IPS-18c (cell line): ENCODE data around the gene SLC3A2.
"Not testable (repeated sequence)": the region's sequence is repeated elsewhere in the genome, so short reads cannot be mapped to it uniquely, and the experiment has no call there.

ENCODE experiments used
- H3K4me3 ChIP-seq: 2 replicates; pipeline ENCODE4 v1.7.0; 2013; ENCODE audit warnings: low read depth, mild to moderate bottlenecking, low read length, moderate library complexity; ENCODE audit not compliant: insufficient read depth
- H3K9me3 ChIP-seq: one replicate; pipeline ENCODE4 v1.6.1; 2013; ENCODE audit warnings: mild to moderate bottlenecking, low read length, moderate library complexity; ENCODE audit not compliant: control insufficient read depth, insufficient read depth

SLC3A2 gene

GRCh38 chr11:62850911-62851806 lies 29.5 kb upstream of the SLC3A2 start:
- H3K4me3 ChIP-seq = no peak overlapping the region

GRCh38 chr11:62851807-62852522 lies 28.7 kb upstream of the SLC3A2 start:
- no peak overlapping the region; the same call in 1 of the 2 replicates for H3K4me3 ChIP-seq

More at GRCh38 chr11:62850911-62851806, 29.5 kb upstream of the SLC3A2 start:
- peaks cover 2% of the 10 kb centered on the region for H3K9me3 ChIP-seq

GRCh38 chr11:62852523-62853188 lies 28.0 kb upstream of the SLC3A2 start:
- no peaks in the 10 kb centered on the region for H3K9me3 ChIP-seq
- H3K4me3 ChIP-seq = peak overlapping the region; percentile 90; the same call in 1 of the 2 replicates

More at GRCh38 chr11:62851807-62852522, 28.7 kb upstream of the SLC3A2 start:
- H3K9me3 ChIP-seq = peaks cover under 1% of the 10 kb centered on the region

- Histone ChIP-seq H3K9me3 (no peaks in the 10 kb centered on the region), H3K4me3 (peak overlapping the region; percentile 90)
Observed at GRCh38 chr11:62853279-62853965, 27.3 kb upstream of the SLC3A2 start.

GRCh38 chr11:62854013-62854824 lies 26.5 kb upstream of the SLC3A2 start:
- Histone ChIP-seq H3K9me3 (no peaks in the 10 kb centered on the region), H3K4me3 (peak overlapping the region; percentile 90)

- Histone ChIP-seq H3K4me3 (peak overlapping the region; percentile 90), H3K9me3 (no peaks in the 10 kb centered on the region)
Observed at GRCh38 chr11:62854825-62855570, 25.7 kb upstream of the SLC3A2 start.

- no peaks in the 10 kb centered on the region for H3K9me3 ChIP-seq
- H3K4me3 ChIP-seq = peak overlapping the region; percentile 90
Observed at GRCh38 chr11:62855571-62856332, 24.9 kb upstream of the SLC3A2 start.

GRCh38 chr11:62856333-62856895 lies 24.3 kb upstream of the SLC3A2 start:
- peak overlapping the region; percentile 90 for H3K4me3 ChIP-seq
- H3K9me3 ChIP-seq = no peaks in the 10 kb centered on the region

GRCh38 chr11:62857541-62857982 lies 23.1 kb upstream of the SLC3A2 start:
- no peaks in the 10 kb centered on the region for H3K9me3 ChIP-seq
- peak overlapping the region; percentile 90 for H3K4me3 ChIP-seq

- Histone ChIP-seq H3K9me3 (no peaks in the 10 kb centered on the region), H3K4me3 (peak overlapping the region; percentile 90)
Observed at GRCh38 chr11:62858201-62858600, 22.5 kb upstream of the SLC3A2 start.

GRCh38 chr11:62859281-62859703 lies 21.4 kb upstream of the SLC3A2 start:
- H3K9me3 ChIP-seq, H3K4me3 ChIP-seq: not testable (repeated sequence)

GRCh38 chr11:62860835-62861563 lies 19.7 kb upstream of the SLC3A2 start:
- no peak overlapping the region for H3K4me3 ChIP-seq
- no peaks in the 10 kb centered on the region for H3K9me3 ChIP-seq

- H3K9me3 ChIP-seq, H3K4me3 ChIP-seq: not testable (repeated sequence)
Observed at GRCh38 chr11:62861564-62862192, 19.0 kb upstream of the SLC3A2 start.
